C4-2B (cell line): Measurements from ENCODE around the gene DEPDC1.

Experiments used
- H3K27ac ChIP-seq: fragments of 450-650 bp; 2 replicates; pipeline ENCODE4 v1.5.1; 2017
- ZFX ChIP-seq: fragments of 450-650 bp; IDR thresholded peaks from 2 replicates; pipeline ENCODE4 v1.6.1; 2017
- TF ChIP-seq, protein P1 (sequence below): fragments of 450-650 bp; conservative IDR thresholded peaks from 2 replicates; pipeline ENCODE4 v1.5.1; 2017; ENCODE audit warnings: mild to moderate bottlenecking

DEPDC1 gene

DNA sequence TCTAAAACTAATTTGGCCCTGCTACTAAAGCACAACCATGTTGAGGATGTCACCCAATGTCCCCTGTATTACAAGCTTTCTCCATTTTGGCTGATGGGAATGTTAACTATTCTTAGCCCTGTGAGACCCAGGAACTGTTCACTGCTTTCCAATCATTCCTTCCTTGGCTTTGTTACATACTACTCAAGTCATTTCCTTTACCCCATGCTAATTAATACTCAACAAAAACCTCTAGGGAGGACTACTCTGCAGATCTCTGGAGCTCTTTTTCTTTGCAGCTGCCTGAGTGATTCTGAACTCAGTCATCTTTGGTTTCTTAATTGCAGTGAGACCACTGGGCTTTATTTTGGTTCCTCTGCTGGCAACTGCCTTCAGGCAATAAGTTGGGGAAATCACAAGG is 23.8 kb downstream of the DEPDC1 start:
- H3K27ac ChIP-seq: no peak overlapping the region
- TF ChIP-seq, protein P1, sequence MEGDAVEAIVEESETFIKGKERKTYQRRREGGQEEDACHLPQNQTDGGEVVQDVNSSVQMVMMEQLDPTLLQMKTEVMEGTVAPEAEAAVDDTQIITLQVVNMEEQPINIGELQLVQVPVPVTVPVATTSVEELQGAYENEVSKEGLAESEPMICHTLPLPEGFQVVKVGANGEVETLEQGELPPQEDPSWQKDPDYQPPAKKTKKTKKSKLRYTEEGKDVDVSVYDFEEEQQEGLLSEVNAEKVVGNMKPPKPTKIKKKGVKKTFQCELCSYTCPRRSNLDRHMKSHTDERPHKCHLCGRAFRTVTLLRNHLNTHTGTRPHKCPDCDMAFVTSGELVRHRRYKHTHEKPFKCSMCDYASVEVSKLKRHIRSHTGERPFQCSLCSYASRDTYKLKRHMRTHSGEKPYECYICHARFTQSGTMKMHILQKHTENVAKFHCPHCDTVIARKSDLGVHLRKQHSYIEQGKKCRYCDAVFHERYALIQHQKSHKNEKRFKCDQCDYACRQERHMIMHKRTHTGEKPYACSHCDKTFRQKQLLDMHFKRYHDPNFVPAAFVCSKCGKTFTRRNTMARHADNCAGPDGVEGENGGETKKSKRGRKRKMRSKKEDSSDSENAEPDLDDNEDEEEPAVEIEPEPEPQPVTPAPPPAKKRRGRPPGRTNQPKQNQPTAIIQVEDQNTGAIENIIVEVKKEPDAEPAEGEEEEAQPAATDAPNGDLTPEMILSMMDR: no peak
- TF ChIP-seq ZFX: no peak

DNA sequence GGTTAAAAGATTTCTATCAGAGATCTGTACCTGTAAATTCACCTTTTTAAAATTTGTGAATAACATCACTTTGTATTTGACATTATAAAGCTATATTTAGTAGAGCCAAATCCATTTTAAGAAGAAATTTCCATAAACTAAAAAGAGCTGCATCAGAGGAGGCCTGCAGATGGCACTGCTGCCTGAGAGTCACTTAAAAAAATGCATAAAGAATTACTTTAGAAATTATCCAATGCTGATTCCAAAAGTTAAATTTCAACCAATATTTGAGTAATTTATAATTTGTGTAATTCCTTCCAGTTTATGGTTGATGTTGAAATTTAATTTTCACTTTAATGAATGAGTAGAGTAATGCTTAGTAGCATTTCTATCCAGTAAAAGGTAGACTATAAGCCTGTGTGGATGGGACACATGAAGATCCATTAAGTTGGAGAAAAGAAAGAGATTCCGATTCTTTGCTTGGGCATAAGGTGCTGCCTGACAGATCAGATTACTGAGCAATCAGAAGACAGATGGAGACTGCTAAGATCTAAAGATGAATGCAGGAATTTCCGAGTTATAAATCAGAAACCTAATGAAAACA is 26.4 kb downstream of the DEPDC1 start:
- no peak for TF ChIP-seq ZFX
- TF ChIP-seq, protein P1: peak; percentile 91
- no peak overlapping the region for H3K27ac ChIP-seq

DNA sequence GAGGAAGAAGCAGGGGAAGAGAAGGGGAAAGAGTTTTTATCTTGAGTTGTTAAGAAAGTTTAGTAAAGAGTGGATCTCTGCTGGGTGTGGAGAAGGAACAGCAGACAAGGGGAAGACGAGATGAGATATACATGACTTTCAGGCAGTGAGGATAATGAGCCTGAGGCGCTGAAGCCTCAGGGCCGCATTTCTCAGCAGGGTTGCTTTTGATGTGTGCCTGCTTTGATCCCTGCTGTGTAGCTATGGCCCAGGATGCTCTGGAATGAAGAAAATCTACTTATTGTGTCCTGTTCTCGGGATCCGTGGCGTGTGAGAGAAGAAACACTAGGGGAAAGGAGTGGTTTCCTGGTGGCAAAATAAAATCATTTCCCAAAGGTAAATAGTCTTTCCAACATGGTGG is 32.0 kb downstream of the DEPDC1 start:
- no peak overlapping the region for H3K27ac ChIP-seq
- TF ChIP-seq, protein P1: no peak
- TF ChIP-seq ZFX: no peak

DNA sequence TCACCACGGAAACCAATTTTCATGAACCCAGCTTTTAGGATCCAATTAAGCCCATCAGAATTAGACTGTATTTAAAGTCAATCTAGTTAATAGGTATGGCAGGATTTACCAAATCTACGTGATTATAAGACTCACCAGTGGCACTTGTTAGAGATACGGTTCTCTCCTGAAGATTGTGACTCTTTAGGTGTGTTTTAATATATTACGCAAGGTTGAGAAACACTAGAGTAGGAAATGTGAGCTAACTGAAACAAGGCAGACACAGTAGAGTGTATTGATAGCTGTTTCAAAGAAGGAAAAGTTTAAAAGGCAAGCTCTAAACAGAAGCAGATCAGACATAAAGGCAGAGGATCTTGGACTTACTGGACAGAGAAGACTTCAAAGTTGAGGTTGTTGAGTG is 35.9 kb downstream of the DEPDC1 start:
- TF ChIP-seq, protein P1: no peak
- TF ChIP-seq ZFX: no peak
- no peak overlapping the region for H3K27ac ChIP-seq

DNA sequence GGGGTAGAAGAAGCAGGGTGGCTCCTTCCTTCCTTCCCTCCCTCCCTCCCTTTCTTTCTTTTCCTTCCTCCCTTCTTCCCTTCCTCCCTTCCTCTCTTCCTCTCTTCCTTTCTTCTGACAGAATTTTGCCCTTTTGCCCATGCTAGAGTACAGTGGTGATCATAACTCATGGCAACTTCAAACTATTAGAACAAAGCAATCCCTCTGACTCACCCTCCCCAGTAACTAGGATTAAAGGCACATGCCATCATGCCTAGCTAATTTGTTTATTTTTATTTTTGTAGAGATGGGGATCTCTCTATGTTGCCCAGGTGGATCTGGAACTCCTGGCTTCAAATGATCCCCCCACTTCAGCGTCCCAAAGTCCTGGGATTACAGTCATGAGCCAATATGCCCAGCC is 37.1 kb downstream of the DEPDC1 start:
- TF ChIP-seq ZFX: no peak
- TF ChIP-seq, protein P1: no peak
- no peak overlapping the region for H3K27ac ChIP-seq

DNA sequence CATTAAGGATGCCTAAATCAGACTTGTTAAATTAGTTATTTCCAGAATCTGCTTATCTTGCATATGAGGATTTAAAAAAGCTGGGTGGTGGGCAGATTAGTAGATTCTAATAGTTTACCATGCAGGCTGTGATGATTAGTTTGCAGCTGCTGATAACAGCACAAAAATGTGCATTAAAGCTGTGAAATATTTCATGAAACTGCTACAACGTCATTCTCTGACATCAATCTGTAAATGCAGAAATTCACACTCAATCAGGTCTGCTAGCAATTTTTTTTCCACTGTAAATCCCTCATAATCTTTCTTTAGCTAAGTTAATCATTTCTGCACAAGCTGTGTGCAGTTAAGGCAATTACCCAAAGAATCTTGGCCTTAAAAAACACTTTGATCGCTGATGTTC is 37.8 kb downstream of the DEPDC1 start:
- no peak for TF ChIP-seq ZFX
- TF ChIP-seq, protein P1: no peak
- H3K27ac ChIP-seq: no peak overlapping the region

DNA sequence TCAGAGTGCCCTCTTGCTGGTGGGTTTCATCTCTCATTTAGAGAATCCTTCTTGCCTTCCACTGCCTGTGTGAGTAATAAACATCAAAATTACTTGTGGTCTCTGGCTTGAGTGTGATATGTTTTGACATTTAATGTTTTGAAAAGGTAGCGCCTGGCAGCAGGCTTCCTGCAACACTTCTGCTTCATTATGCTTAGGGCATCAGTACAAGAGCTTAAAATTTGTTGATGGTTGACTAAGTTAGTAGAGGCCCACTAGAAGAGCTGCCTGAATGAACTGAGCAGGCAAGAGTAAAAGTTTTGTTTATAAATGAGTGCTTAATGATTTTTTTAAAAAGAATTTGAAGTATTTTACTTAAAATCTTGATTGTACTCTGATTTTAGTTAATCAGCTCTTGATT is 40.7 kb downstream of the DEPDC1 start:
- no peak for TF ChIP-seq ZFX
- TF ChIP-seq, protein P1: no peak
- no peak overlapping the region for H3K27ac ChIP-seq
